Measurements from ENCODE around the gene RELN. TPM values are rescaled to one million over a fixed set of nuclear protein-coding genes. Genes with fewer than 3 reads are reported as not detected.

RELN gene
- total and polyA plus RNA-seq, 8 donors = 0.08 to 1.4 (median 0.64) TPM

DNA sequence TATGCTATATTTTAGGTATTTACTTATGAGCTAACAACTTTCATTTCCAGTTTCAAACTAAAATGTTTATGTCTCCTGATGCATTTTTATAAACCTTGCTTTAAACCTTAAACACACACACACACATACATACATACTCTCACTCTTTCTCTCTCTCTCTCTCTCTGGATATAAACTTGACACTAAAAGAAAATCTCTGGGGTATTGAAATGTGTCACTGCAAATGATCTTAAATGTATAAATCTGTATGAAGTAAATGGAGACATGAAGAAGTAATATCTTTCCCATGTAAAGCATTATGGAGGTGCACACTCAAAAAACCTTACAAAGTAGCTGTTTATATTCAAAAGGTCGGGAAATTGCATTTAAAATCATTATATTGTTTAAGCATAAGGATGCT lies 37.0 kb downstream of the RELN start:
- TF ChIP-seq, protein P1, sequence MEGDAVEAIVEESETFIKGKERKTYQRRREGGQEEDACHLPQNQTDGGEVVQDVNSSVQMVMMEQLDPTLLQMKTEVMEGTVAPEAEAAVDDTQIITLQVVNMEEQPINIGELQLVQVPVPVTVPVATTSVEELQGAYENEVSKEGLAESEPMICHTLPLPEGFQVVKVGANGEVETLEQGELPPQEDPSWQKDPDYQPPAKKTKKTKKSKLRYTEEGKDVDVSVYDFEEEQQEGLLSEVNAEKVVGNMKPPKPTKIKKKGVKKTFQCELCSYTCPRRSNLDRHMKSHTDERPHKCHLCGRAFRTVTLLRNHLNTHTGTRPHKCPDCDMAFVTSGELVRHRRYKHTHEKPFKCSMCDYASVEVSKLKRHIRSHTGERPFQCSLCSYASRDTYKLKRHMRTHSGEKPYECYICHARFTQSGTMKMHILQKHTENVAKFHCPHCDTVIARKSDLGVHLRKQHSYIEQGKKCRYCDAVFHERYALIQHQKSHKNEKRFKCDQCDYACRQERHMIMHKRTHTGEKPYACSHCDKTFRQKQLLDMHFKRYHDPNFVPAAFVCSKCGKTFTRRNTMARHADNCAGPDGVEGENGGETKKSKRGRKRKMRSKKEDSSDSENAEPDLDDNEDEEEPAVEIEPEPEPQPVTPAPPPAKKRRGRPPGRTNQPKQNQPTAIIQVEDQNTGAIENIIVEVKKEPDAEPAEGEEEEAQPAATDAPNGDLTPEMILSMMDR (IDR thresholded peaks at IDR 0.05) = no peak
- ATAC-seq (no peak), FAIRE-seq (no peak), DNase-seq (no peak)
- H3K4me3 ChIP-seq = no peak overlapping the region
- 29 to 53% methylated on average over 1 of the region's 1 CpG for WGBS, 2 donors
- H3K36me3 ChIP-seq = no peaks in the 10 kb centered on the region
- H3K9me3 ChIP-seq = peaks cover 0 to 4% (median 0%) of the 10 kb centered on the region in 4 donors
- no peak overlapping the region for H3K27ac ChIP-seq
- H3K27me3 ChIP-seq = no peaks in the 10 kb centered on the region
- intact Hi-C loops (cut with DNase I) = no loop called here
- no peaks in the 10 kb centered on the region for H3K4me1 ChIP-seq

DNA sequence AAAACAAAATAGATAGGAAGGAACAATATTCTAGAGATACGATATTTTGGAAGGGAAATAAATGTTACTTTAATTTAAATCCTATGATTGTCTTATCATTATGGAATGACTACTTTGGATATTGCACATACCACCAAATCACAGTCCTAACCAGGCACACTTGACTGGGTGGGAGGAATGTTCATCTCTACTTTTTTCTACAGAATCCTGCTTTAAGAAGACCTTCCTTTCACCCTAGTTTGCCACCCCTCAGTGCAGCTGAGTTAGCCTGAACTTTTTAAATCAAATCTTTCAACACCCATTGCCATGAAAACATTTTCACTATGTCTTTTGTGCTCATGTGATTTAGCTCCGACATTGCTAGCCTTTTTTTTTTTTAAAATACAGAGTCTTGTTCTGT lies 38.1 kb downstream of the RELN start:
- Histone ChIP-seq H3K4me1 (no peaks in the 10 kb centered on the region), H3K9me3 (peaks cover 0 to 4% (median 0%) of the 10 kb centered on the region in 4 donors), H3K36me3 (no peaks in the 10 kb centered on the region), H3K27ac (no peak overlapping the region), H3K27me3 (no peaks in the 10 kb centered on the region), H3K4me3 (no peak overlapping the region)
- 55 to 64% methylated on average over 2 of the region's 2 CpGs for WGBS, 2 donors
- FAIRE-seq (no peak), DNase-seq (no peak), ATAC-seq (no peak)
- TF ChIP-seq, protein P1 (IDR thresholded peaks at IDR 0.05) = no peak
- intact Hi-C loops (cut with DNase I) = no loop called here

DNA sequence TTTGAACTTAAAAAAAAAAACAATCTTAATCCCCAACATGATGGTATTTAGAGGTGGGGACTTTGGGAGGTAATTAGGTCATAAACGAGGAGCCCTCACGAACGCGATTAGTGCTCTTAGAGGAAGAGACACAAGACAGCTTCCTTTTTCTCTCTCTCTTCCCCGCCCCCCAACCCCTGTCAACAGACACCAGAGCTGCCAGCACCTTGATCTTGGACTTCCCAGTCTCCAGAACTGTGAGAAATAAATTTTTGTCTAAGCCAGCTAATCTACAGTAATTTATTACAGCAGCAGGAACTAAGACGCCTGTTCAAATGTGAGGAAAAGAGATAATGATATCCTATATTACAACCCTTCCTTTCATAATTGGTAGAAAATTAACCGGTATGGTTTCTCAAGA lies 40.1 kb downstream of the RELN start:
- intact Hi-C loops (cut with DNase I) = no loop called here
- DNase-seq (no peak), FAIRE-seq (no peak), ATAC-seq (no peak)
- Histone ChIP-seq H3K27me3 (no peaks in the 10 kb centered on the region), H3K4me1 (no peaks in the 10 kb centered on the region), H3K36me3 (no peaks in the 10 kb centered on the region), H3K27ac (no peak overlapping the region), H3K4me3 (no peak overlapping the region), H3K9me3 (peaks cover 0 to 4% (median 0%) of the 10 kb centered on the region in 4 donors)
- 76 to 82% methylated on average over 7 of the region's 7 CpGs for WGBS, 2 donors
- TF ChIP-seq, protein P1 (IDR thresholded peaks at IDR 0.05) = no peak

DNA sequence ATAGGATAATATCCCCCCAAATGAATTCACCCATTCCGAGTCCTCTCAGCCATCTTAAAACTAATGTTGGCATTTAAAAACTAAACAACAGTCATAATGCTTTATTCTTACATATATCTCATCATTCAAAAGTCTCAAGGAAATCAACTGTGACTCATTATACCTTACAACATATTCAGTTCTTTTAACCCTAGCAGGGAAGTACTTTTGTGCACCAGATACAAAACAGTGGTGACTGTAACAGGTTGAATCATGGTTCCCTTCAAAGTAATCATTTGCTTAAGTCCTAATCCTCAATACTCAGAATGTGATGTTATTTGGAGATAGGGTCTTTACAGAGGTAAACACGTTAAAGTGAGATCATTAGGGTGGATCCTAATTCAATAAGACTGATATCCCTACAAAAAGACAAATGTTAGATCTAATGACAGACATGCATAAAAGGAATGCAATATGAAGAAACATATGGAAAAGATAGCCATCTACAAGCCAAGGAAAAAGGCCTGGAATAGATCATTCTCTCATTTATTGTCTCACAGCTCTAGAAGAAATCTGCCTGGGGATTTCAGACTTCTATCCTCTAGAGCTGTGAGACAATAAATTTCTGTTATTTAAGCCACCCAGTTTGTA lies 42.3 kb downstream of the RELN start:
- ATAC-seq = no peak
- TF ChIP-seq, protein P1 (IDR thresholded peaks at IDR 0.05) = no peak
- no peak for FAIRE-seq

DNA sequence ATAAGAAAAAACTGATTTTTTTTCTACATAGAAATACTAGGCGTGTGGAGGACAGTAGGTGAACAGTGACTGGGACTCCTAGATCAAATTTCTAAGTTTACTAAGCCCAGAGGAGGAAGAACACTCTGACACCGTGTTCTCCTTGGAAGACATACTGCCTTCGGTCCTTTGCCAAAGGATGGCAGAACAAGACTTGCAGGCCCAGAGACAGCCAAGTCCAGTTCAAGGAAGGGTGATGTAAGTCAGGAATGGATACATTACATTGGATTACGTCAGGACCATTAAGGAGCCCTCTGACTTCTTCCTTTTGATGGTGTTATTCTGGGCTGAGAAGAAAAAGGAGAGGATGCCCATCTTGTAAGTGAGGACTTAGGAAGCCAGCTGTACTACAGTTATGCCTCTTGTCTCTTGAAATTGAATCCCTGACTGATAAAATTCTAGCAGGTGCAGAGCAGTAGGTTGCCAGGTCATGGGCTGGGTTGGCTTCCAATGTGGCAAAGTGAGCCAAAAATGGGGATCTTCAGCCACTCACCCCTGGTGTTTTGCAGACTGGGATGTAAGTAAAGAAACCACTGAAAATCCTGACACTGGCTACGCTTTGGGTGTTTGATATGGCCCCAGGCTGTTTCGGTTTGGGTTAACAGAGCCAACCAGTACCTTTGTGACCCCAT lies 45.1 kb downstream of the RELN start:
- ATAC-seq (no peak), DNase-seq (no peak), FAIRE-seq (no peak)
- Histone ChIP-seq H3K36me3 (no peaks in the 10 kb centered on the region), H3K27ac (no peak overlapping the region), H3K4me1 (no peaks in the 10 kb centered on the region), H3K4me3 (no peak overlapping the region), H3K27me3 (no peaks in the 10 kb centered on the region), H3K9me3 (peaks cover 0 to 4% (median 0%) of the 10 kb centered on the region in 4 donors)
- intact Hi-C loops (cut with DNase I) = no loop called here
- WGBS, 2 donors = 87 to 92% methylated on average over 6 of the region's 6 CpGs
- TF ChIP-seq, protein P1 (IDR thresholded peaks at IDR 0.05) = no peak

More for the DNA sequence above, 42.3 kb downstream of the RELN start:
- DNase-seq = no peak
- intact Hi-C loops (cut with DNase I) = no loop called here
- Histone ChIP-seq H3K27me3 (no peaks in the 10 kb centered on the region), H3K4me1 (no peaks in the 10 kb centered on the region), H3K4me3 (no peak overlapping the region), H3K27ac (no peak overlapping the region), H3K9me3 (peaks cover 0 to 4% (median 0%) of the 10 kb centered on the region in 4 donors), H3K36me3 (no peaks in the 10 kb centered on the region)
- 69 to 78% methylated on average over 2 of the region's 2 CpGs for WGBS, 2 donors

Data from pancreas (tissue), 10 donors.